Activated effector memory CD4-positive, alpha-beta T cell treated with anti-CD3 and anti-CD28 coated beads, Interleukin-2, amount 50 U/mL, for 16 hours (primary cell): Measurements from ENCODE around the gene ANAPC10.
"Not testable (repeated sequence)": the region's sequence is repeated elsewhere in the genome, so short reads cannot be mapped to it uniquely, and the experiment has no call there.

Experiments used
- DNase-seq: peaks from one replicate; pipeline ENCODE4 v3.0.0-alpha.2; 2020

ANAPC10 gene

GRCh38 chr4:145000656-145001055, 97.3 kb downstream of the ANAPC10 start:
- not testable (repeated sequence) for DNase-seq

DNA sequence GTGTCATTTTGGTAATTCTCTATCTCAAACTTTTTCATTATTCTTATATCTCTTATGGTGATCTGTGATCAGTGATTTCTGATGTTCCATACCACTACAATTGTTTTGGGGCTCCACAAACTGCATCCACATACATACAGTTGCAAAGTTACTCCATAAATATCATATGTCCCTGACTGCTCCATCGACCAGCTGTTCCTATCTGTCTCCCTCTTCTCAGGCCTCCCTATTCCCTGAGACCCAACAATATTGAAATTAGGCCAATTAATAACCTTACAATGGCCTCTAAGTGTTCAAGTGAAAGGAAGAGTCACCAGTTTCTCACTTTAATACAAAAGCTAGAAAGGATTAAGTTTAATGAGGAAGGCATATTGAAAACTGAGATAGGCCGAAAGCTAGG, 108.7 kb downstream of the ANAPC10 start:
- DNase-seq = no peak

DNA sequence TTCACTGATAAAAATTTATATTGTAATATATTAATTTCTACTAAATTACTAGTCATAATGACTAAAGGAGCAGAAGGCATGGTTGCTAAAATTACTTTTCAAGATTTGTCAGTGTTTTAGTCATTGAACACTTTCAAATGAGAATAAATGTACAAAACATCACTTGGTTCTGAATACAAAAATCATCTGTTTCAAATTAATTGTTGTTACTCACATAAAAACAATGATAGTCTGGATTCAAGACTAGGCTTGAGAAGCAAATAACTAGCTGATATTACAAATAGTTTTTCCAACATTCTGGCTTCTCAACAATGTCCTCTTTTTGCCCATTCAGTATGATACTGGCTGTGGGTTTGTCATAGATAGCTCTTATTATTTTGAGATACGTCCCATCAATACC, 112.5 kb downstream of the ANAPC10 start:
- DNase-seq = no peak

DNA sequence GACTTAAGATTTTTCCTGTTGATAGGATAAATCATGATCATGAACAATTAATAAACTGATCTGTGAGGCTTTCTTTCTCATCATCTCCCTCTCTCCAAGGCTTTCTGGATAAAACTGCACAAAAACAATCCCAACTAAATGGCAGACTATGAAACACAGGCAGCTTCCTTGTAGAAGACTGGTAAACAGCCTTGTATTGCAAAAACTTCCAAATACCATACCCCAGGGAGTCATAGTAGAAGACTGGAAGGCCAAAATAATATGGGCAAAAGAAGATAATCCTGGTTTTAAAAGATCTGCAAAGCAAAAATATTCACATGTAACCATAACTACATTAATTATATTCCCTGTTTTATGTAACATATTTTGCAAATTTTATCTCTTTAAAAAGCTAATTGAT, 113.0 kb downstream of the ANAPC10 start:
- no peak for DNase-seq

GRCh38 chr4:144984241-144984640, 113.8 kb downstream of the ANAPC10 start:
- DNase-seq = no peak

GRCh38 chr4:144975718-144976117, 122.3 kb downstream of the ANAPC10 start:
- DNase-seq = no peak

DNA sequence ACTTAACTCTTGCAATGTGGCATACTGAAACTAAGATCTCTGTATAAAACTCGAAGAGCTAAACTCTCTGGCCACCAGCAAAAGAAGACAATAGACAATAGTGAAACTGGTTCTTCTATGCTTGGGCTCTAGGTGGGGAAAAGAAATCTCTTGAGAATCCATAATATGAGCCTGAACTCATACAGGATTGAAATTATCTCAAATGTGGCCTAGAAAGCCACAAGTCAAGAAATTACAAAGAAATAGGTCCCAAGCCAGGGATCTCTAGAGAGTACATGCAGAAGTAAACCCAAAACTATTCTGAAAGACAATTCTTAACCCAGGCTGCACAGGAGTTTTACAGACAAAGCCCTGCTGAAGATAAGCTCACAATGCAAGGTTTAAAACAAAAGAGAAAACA, 127.4 kb downstream of the ANAPC10 start:
- DNase-seq = no peak

DNA sequence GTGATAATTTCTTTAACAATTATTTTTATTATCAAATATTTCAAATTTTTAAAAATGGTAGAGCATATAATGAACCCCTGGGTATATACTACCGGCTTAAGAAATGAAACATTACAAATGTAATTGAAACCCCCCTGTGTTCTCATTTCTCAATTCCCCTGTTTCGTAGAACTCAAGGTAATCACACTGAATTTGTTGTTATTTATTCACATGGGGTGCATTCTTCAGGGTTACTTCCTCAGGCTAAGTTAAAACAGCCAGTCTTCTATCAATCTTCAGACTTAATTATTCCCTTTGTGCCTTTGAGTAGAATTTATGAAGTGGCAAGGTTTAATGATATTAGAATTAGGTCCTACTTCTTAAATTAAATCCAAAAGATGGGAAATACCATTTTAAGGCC, 128.2 kb downstream of the ANAPC10 start:
- no peak for DNase-seq

- DNase-seq = no peak
These were observed 129.4 kb downstream of the ANAPC10 start for GRCh38 chr4:144968606-144969005.

DNA sequence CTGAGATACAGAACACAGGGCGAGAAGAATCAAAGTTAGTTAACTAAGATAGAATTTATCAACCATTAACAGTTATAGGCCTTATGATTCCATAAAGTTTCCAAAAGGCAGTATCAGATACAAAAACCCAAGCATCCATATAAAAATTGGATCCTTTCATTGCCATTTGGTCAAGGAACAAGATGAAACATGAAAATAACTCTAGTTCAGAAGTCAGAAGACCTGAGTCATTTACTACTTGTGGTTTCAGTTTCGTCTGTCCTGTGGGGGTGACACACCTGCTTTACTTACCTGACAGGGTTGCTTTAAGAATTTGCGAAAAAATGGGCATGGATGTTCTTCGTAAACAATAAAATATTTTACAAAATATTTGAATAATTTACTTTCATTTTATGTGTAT, 130.8 kb downstream of the ANAPC10 start:
- DNase-seq = no peak

DNA sequence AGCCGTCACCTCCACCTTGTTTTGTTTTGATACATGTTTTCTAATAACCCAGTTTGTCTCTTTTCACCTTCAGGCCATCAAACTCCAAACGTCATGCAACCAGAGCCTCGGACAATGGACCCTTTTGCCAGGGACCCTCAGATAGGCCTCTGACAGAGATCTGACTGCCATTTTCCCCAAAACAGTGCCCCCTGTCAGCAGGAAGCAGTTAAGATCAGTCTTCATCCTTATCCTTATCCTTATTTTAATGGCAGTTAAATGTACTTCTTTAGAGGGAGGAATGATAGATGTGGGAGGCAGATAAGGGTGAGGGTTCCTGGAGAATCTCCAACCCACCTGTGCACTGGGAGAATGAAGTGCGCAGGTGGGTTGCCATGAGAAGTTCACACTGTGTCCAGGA, 135.7 kb downstream of the ANAPC10 start:
- DNase-seq = no peak

DNA sequence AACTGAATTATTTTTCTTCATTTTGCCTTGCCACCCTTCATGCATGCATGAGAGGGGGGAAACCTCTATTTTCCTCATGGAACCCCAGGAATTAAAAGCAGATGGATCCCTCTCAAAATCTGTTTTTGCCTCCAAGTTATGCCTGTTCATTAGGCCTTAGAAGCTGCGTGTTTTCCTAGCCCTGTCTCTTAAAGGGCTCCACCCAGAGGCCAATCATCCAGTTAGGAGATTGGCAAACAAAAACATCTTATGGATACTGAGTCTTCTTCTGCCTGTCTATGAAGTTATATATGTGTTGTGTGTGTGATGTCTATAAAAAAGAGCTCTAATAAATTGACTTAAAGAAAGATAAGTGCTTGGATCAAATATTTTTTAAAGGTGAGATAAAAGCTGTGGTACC, 142.9 kb downstream of the ANAPC10 start:
- no peak for DNase-seq

DNA sequence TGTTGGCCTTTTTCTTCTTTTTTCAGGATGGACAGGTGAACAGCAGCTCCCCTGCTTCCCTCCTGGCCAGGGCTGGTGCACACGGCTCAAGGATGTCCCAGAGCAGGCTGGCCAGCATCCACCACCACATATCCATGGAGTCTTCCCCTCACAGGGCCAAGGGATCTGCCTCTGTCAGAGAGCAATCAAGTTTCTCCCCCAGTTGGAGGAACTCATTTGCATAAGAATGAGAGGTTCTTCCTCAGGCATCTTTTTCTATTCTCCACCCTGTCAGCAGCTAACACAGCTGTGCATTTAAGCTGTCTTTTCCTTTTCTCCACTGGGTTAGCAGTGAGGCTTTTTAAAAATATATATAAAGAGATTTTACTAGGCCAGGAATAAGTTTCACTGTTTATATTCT, 143.8 kb downstream of the ANAPC10 start:
- no peak for DNase-seq

DNA sequence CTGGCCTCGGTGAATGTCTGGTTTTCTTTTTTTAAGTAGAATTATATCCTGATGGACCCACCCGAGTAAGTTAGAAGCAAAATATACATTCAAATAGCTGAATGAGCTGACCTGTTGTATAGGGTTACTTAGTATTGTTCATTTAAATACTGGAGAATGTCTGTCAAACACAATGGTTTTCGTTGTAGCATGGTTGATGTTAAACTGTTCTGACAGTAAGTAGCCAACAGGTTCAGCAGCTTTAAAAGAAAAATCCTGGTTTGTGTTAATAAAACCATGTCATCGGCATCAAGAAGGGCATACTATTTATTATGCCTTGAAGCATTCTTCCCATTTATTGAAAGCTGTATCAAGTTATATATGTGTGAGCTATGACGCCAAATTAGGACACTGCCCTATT, 149.6 kb downstream of the ANAPC10 start:
- no peak for DNase-seq

- no peak for DNase-seq
These were observed 150.0 kb downstream of the ANAPC10 start for GRCh38 chr4:144948009-144948408.
